Panc1 (cell line): ENCODE data around the gene U2AF1L4.

ENCODE experiments used
- CTCF ChIP-seq: fragments of 450-650 bp; IDR thresholded peaks from 2 replicates; pipeline ENCODE4 v1.5.1; 2017; ENCODE audit warnings: mild to moderate bottlenecking
- POLR2AphosphoS5 ChIP-seq: IDR thresholded peaks from 2 replicates; pipeline ENCODE4 v1.6.1; 2012; ENCODE audit warnings: mild to moderate bottlenecking, low read depth, low read length, moderate library complexity
- REST ChIP-seq, 2 experiments: IDR thresholded peaks; 2 replicates each; pipeline ENCODE4 v1.6.1; 2011 to 2012; ENCODE audit warnings: low read depth in 2 of 2, control low read depth in 1 of 2, low read length in 1 of 2, mild to moderate bottlenecking in 1 of 2, moderate library complexity in 1 of 2; ENCODE audit not compliant: insufficient read depth in 1 of 2
- TCF7L2 ChIP-seq: IDR thresholded peaks from 2 replicates; pipeline ENCODE4 v1.6.1; 2011; ENCODE audit warnings: mild to moderate bottlenecking, low read depth, low read length, inconsistent platforms

GRCh38 chr19:35780717-35781116 lies 35.5 kb upstream of the U2AF1L4 start:
- TF ChIP-seq CTCF (no peak), POLR2AphosphoS5 (no peak), REST (IDR thresholded peaks at IDR 0.05; ENCODE audit: insufficient read depth in 1 of 2, low read depth in 2 of 2, low read length in 1 of 2) (no peak), TCF7L2 (no peak)
